Measurements from ENCODE around the gene HM13. TPM values are rescaled to one million over a fixed set of nuclear protein-coding genes. Genes with fewer than 3 reads are reported as not detected.
"Not testable (repeated sequence)": the region's sequence is repeated elsewhere in the genome, so short reads cannot be mapped to it uniquely, and the experiment has no call there.

The HM13 gene
- total and polyA plus RNA-seq, 8 donors = 98.9 to 282 (median 114) TPM

DNA sequence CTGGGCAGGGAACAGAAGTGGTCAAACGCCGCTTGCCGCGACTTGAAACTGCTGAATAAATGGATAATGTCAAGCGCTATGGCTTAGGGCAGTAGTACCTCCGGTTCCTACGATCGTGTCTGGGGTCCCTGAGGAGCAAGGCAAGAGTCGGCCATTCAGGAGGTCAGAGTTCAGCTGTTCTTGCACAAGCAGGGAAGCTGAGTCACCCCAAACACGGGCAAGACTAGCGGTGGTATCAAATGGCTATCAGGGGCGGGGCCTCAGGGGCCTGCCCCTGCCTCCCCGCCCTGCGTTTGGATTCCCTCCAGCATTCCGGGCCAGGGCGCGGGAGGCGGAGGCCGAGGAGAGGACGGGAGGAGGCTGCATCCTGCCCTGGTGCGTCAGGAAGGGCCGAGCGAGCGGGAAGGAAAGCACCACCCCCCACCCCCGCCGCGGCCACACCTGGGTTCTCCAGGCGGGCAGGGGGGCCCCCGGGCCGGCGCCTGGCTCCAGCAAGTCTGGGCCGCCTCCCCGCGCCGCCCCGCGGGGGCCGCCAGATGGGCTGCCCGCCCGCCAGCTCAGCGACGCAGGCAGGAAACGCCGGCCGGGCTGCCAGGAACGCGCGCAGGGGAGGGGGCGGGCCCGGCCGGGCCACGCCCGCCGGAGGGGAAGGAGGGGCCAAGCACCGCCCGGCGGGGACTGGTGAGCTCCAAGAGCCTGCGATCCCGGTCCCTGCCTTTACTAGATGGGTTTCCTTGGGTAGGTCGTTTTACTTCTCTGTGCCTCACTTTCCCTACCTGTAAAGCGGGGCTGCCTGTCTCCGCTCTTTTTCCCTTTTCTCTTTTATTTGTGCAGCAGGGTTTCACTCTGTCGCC is 58.7 kb downstream of the HM13 start:
- Histone ChIP-seq H3K4me3 (peak overlapping the region; percentile 46 to 54), H3K9me3 (no peaks in the 10 kb centered on the region), H3K4me1 (peaks cover 13 to 56% of the 10 kb centered on the region in 2 donors), H3K36me3 (peaks cover 0 to 31% of the 10 kb centered on the region in 2 donors), H3K27ac (peak overlapping the region; percentile 93 to 96), H3K27me3 (no peaks in the 10 kb centered on the region)
- ATAC-seq = peak; percentile 87
- intact Hi-C loops (cut with DNase I) = no loop called here
- peak; percentile 95 to 98 (median 96) for DNase-seq
- TF ChIP-seq CTCF (IDR thresholded peaks at IDR 0.05) = no peak

DNA sequence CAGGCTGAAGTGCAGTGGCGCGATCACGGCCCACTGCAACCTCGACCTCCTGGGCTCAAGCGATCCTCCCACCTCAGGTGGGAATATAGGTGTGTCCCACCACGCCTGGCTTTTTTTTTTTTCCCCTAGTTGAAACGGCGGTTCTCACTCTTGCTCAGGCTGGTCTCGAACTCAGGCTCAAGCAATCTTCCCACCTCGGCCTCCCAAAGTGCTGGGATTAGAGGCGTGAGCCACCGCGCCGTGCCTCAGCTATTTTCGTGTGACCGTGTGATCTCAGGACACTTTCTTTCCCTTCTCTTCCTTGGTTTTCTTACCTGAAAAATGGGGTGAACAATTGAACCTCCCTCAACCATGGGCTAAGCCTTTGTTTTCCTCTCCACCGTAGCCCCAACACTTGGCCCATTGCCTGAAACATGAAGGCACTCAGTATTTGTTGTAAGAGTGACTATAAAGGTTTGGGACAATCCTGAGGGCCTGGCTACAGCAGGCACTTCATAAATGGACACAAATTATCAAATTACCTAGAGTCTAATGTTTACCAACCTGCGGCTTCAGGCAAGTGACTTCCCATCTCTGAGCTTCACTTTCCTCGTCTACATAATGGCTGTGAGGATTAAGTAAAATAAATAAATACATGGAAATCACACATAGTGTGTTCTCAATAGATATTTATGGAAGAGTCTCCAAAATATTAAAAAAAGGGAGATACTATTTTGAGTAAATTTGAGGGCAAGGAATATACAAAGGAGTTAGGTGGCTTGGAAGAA is 59.5 kb downstream of the HM13 start:
- DNase-seq = no peak
- peak overlapping the region; percentile 46 to 54 for H3K4me3 ChIP-seq
- no peaks in the 10 kb centered on the region for H3K9me3 ChIP-seq
- intact Hi-C loops (cut with DNase I) = no loop called here
- peaks cover 13 to 48% of the 10 kb centered on the region in 2 donors for H3K4me1 ChIP-seq
- H3K36me3 ChIP-seq = peaks cover 0 to 23% of the 10 kb centered on the region in 2 donors
- no peak for TF ChIP-seq CTCF (IDR thresholded peaks at IDR 0.05)
- ATAC-seq = peak; percentile 12
- H3K27ac ChIP-seq = peak overlapping the region; percentile 93 to 96
- H3K27me3 ChIP-seq = no peaks in the 10 kb centered on the region

- ATAC-seq; intact Hi-C loops (cut with DNase I); H3K27me3 ChIP-seq; DNase-seq; H3K27ac ChIP-seq; H3K9me3 ChIP-seq; H3K4me3 ChIP-seq: not testable (repeated sequence)
- H3K36me3 ChIP-seq = peaks cover 0 to 10% of the 10 kb centered on the region in 2 donors
- peaks cover 13 to 36% of the 10 kb centered on the region in 2 donors for H3K4me1 ChIP-seq
Measured at GRCh38 chr20:31574986-31575385, 60.7 kb downstream of the HM13 start.

DNA sequence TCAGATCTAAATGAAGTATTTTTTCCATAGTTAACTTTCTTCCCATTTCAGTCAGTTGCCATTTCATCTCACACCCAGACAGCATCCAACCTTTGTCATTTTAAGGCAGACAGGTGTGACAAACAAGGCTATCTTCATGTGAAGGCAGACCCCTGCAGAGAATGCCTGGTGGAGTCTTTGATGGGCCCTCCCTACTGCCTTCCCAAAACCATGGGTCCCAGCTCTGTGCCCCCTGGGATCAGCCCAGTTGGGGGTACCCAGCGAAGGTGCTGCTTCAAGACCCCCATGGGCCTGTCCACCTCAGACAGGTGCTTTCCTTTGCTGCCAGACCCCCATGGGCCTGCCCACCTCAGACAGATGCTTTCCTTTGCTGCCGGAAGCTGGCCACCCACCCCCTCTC is 62.5 kb downstream of the HM13 start:
- DNase-seq = no peak
- H3K27me3 ChIP-seq = no peaks in the 10 kb centered on the region
- H3K4me1 ChIP-seq = peaks cover 13 to 21% of the 10 kb centered on the region in 2 donors
- H3K9me3 ChIP-seq = no peaks in the 10 kb centered on the region
- no peak for ATAC-seq
- no peaks in the 10 kb centered on the region for H3K36me3 ChIP-seq
- no peak overlapping the region for H3K4me3 ChIP-seq
- no peak overlapping the region for H3K27ac ChIP-seq
- intact Hi-C loops (cut with DNase I) = no loop called here
- no peak for TF ChIP-seq CTCF (IDR thresholded peaks at IDR 0.05)

DNA sequence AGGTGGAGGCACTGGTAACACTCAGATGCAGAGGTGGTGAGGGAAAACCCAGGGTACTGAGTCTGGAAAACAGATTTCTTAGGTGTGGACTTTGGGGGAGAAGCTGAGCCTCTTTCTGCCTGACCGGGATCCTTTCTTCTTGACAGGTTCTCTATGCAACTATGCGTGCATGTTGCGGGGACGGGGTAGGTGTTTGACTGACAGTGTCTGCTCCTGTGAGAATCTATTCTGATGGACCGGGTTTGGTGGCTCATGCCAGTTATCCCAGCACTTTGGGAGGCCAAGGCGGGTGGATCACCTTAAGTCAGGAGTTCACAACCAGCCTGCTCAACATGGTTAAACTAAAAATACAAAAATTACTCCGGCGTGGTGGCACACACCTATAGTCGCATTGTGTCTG is 63.0 kb downstream of the HM13 start:
- Histone ChIP-seq H3K27me3 (no peaks in the 10 kb centered on the region), H3K4me1 (peaks cover 11 to 16% of the 10 kb centered on the region in 2 donors), H3K9me3 (no peaks in the 10 kb centered on the region), H3K27ac (no peak overlapping the region), H3K4me3 (no peak overlapping the region), H3K36me3 (no peaks in the 10 kb centered on the region)
- TF ChIP-seq CTCF (IDR thresholded peaks at IDR 0.05) = no peak
- DNase-seq = no peak
- no peak for ATAC-seq
- intact Hi-C loops (cut with DNase I) = no loop called here

Measured in left lung (tissue), 10 donors.